ENCODE data around the gene ST7L. TPM values are rescaled to one million over a fixed set of nuclear protein-coding genes. Genes with fewer than 3 reads are reported as not detected.

ST7L gene
- polyA plus RNA-seq, 1 donor (not counting 4 experiments of a cell fraction or from before 2014, with no cell fraction given), result 13.4 TPM

GRCh38 chr1:112581586-112582192 lies 37.3 kb downstream of the ST7L start:
- Histone ChIP-seq H3K4me3 (ENCODE audit: control insufficient read depth in 2 of 3, extremely low read depth in 1 of 3, insufficient read depth in 2 of 3, low read depth in 1 of 3, low read length in 3 of 3) (no peak overlapping the region), H4K20me1 (ENCODE audit: control insufficient read depth, extremely low read depth, insufficient read depth, low read length) (no peaks in the 10 kb centered on the region), H3K27me3 (ENCODE audit: control insufficient read depth, extremely low read depth, insufficient read depth, low read length) (no peaks in the 10 kb centered on the region), H3K9me3 (ENCODE audit: control insufficient read depth, low read depth, low read length) (no peaks in the 10 kb centered on the region), H3K4me2 (ENCODE audit: control insufficient read depth, extremely low read depth, insufficient read depth, low read depth, low read length) (no peak overlapping the region), H3K4me1 (ENCODE audit: control insufficient read depth, extremely low read depth, insufficient read depth, low read length) (no peaks in the 10 kb centered on the region), H3K79me2 (ENCODE audit: control insufficient read depth, insufficient read depth, low read length) (no peaks in the 10 kb centered on the region), H3K36me3 (ENCODE audit: control insufficient read depth in 2 of 2, extremely low read depth in 1 of 2, insufficient read depth in 2 of 2, low read length in 2 of 2) (peaks cover 3 to 16% of the 10 kb centered on the region in 2 experiments), H3K9ac (ENCODE audit: control insufficient read depth, extremely low read depth, insufficient read depth, low read length) (no peak overlapping the region), H3K27ac (ENCODE audit: control insufficient read depth, insufficient read depth, low read length) (no peak overlapping the region), H3K9me1 (ENCODE audit: control insufficient read depth, extremely low read depth, insufficient read depth, low read length) (no peaks in the 10 kb centered on the region), H2AFZ (ENCODE audit: control insufficient read depth, low read length) (no peak overlapping the region)
- no peak for FAIRE-seq
- no peak for TF ChIP-seq EZH2 (IDR thresholded peaks at IDR 0.05; ENCODE audit: low read length)
- TF ChIP-seq CTCF (optimal IDR thresholded peaks at IDR 0.05 in 1 of 3, IDR thresholded peaks at IDR 0.05 in 1 of 3, conservative IDR thresholded peaks at IDR 0.05 in 1 of 3; ENCODE audit: extremely low read depth in 1 of 3, insufficient read depth in 2 of 3, low read length in 3 of 3), result no peak
- dilution Hi-C loops (cut with MboI; ENCODE audit: extremely low pct_ligation_motif_present, low sequenced_read_pairs), result no loop called here
- no peak for DNase-seq (ENCODE audit: low read depth, low spot score)

GRCh38 chr1:112579801-112580510 lies 39.0 kb downstream of the ST7L start:
- Histone ChIP-seq H2AFZ (ENCODE audit: control insufficient read depth, low read length) (no peak overlapping the region), H3K9me1 (ENCODE audit: control insufficient read depth, extremely low read depth, insufficient read depth, low read length) (no peaks in the 10 kb centered on the region), H3K79me2 (ENCODE audit: control insufficient read depth, insufficient read depth, low read length) (no peaks in the 10 kb centered on the region), H3K4me3 (ENCODE audit: control insufficient read depth in 2 of 3, extremely low read depth in 1 of 3, insufficient read depth in 2 of 3, low read depth in 1 of 3, low read length in 3 of 3) (no peak overlapping the region), H3K36me3 (ENCODE audit: control insufficient read depth in 2 of 2, extremely low read depth in 1 of 2, insufficient read depth in 2 of 2, low read length in 2 of 2) (peaks cover 5 to 16% of the 10 kb centered on the region in 2 experiments), H3K27me3 (ENCODE audit: control insufficient read depth, extremely low read depth, insufficient read depth, low read length) (no peaks in the 10 kb centered on the region), H3K4me1 (ENCODE audit: control insufficient read depth, extremely low read depth, insufficient read depth, low read length) (no peaks in the 10 kb centered on the region), H3K9me3 (ENCODE audit: control insufficient read depth, low read depth, low read length) (no peaks in the 10 kb centered on the region), H3K9ac (ENCODE audit: control insufficient read depth, extremely low read depth, insufficient read depth, low read length) (no peak overlapping the region), H3K4me2 (ENCODE audit: control insufficient read depth, extremely low read depth, insufficient read depth, low read depth, low read length) (no peak overlapping the region), H4K20me1 (ENCODE audit: control insufficient read depth, extremely low read depth, insufficient read depth, low read length) (no peaks in the 10 kb centered on the region), H3K27ac (ENCODE audit: control insufficient read depth, insufficient read depth, low read length) (no peak overlapping the region)
- DNase-seq (ENCODE audit: low read depth, low spot score) (no peak), FAIRE-seq (no peak)
- no peak for TF ChIP-seq CTCF (optimal IDR thresholded peaks at IDR 0.05 in 1 of 3, IDR thresholded peaks at IDR 0.05 in 1 of 3, conservative IDR thresholded peaks at IDR 0.05 in 1 of 3; ENCODE audit: extremely low read depth in 1 of 3, insufficient read depth in 2 of 3, low read length in 3 of 3)
- no peak for TF ChIP-seq EZH2 (IDR thresholded peaks at IDR 0.05; ENCODE audit: low read length)
- dilution Hi-C loops (cut with MboI; ENCODE audit: extremely low pct_ligation_motif_present, low sequenced_read_pairs), result no loop called here

Measured in keratinocyte (primary cell).